ENCODE results near the gene PDPN.

The PDPN gene

GRCh38 chr1:13576926-13577325 is 6.7 kb upstream of the PDPN start:
- TF ChIP-seq, protein P1, sequence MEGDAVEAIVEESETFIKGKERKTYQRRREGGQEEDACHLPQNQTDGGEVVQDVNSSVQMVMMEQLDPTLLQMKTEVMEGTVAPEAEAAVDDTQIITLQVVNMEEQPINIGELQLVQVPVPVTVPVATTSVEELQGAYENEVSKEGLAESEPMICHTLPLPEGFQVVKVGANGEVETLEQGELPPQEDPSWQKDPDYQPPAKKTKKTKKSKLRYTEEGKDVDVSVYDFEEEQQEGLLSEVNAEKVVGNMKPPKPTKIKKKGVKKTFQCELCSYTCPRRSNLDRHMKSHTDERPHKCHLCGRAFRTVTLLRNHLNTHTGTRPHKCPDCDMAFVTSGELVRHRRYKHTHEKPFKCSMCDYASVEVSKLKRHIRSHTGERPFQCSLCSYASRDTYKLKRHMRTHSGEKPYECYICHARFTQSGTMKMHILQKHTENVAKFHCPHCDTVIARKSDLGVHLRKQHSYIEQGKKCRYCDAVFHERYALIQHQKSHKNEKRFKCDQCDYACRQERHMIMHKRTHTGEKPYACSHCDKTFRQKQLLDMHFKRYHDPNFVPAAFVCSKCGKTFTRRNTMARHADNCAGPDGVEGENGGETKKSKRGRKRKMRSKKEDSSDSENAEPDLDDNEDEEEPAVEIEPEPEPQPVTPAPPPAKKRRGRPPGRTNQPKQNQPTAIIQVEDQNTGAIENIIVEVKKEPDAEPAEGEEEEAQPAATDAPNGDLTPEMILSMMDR (conservative IDR thresholded peaks at IDR 0.05; ENCODE audit: low read depth, low read length), result no peak

GRCh38 chr1:13577846-13578245 is 5.8 kb upstream of the PDPN start:
- no peak for DNase-seq (ENCODE audit: low read depth)
- H3K4me3 ChIP-seq (ENCODE audit: low read length), result no peak overlapping the region
- TF ChIP-seq, protein P1 (conservative IDR thresholded peaks at IDR 0.05; ENCODE audit: low read depth, low read length), result no peak

More at GRCh38 chr1:13576926-13577325, 6.7 kb upstream of the PDPN start:
- H3K4me3 ChIP-seq (ENCODE audit: low read length), result no peak overlapping the region
- DNase-seq (ENCODE audit: low read depth), result no peak

DNA sequence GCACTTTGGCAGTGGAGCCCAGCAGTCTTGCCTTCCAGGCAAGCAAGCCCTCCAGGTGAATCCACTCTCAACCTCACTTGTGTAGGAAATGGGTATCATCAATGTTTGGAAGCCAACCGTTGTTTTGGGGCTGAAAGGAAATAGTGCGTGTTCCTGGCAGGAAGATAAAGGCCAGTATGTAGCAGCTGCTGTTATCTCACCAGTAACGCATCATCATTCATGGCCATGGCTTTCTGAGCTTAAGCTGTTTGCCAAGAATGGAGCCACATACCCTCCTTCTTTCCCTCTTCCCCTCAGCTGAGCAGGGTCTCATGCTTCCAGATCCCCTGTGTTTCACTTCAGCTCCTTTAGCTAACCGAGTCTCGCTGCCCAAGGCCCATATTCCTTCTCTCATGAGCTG is 2.2 kb upstream of the PDPN start:
- DNase-seq (ENCODE audit: low read depth), result no peak
- TF ChIP-seq, protein P1 (conservative IDR thresholded peaks at IDR 0.05; ENCODE audit: low read depth, low read length), result no peak

GRCh38 chr1:13582713-13583443 is 754 bp upstream of the PDPN start:
- H3K4me3 ChIP-seq (ENCODE audit: low read length), result peak overlapping the region; percentile 75
- TF ChIP-seq, protein P1 (conservative IDR thresholded peaks at IDR 0.05; ENCODE audit: low read depth, low read length), result no peak

More for the DNA sequence above, 2.2 kb upstream of the PDPN start:
- no peak overlapping the region for H3K4me3 ChIP-seq (ENCODE audit: low read length)

DNA sequence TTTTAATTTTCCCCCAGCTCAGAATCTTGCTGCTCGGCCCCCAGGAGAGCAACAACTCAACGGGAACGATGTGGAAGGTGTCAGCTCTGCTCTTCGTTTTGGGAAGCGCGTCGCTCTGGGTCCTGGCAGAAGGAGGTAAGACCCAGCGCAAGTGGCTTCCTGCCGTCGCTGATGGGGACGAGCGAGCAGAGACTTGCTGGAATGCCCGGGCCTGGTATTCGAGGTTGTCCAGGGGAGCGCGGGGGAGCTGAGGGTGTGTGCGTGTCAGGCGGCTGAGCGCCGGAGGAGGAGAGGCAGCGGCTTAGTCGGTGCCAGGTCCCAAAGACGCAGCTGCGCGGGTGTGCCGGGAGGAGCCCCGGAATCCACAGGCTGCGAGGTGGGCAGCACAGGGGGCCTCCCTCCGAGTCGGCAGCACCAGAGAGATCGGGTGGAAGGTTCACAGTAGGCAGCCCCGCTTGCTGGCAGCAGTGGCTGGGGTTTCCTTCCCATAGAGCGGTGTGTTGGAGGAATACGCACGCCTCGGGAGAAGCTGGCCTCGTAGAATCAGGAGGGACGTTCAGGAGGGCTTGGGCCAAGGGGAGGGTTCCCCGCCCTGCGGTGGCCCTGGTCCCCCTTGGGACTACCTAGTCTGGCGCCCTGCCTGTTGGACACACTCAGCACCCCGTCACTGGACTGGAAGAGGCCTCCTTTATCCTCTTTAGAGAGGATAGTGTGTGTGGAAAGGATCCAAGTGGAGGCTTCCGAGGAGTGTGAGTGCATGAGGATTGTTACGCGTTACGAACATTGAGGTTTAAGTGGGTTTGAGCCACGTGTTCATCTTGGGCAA is 547 bp downstream of the PDPN start:
- peak overlapping the region; percentile 75 for H3K4me3 ChIP-seq (ENCODE audit: low read length)
- TF ChIP-seq, protein P1 (conservative IDR thresholded peaks at IDR 0.05; ENCODE audit: low read depth, low read length), result no peak
- peak; percentile 46 for DNase-seq (ENCODE audit: low read depth)

More at GRCh38 chr1:13582713-13583443, 754 bp upstream of the PDPN start:
- no peak for DNase-seq (ENCODE audit: low read depth)

- TF ChIP-seq, protein P1 (conservative IDR thresholded peaks at IDR 0.05; ENCODE audit: low read depth, low read length), result no peak
- no peak for DNase-seq (ENCODE audit: low read depth)
- peak overlapping the region; percentile 75 for H3K4me3 ChIP-seq (ENCODE audit: low read length)
Observed at GRCh38 chr1:13584876-13585611, 1.4 kb downstream of the PDPN start.
